A673 (cell line): Measurements from ENCODE around the gene OR9Q1. TPM values are rescaled to one million over a fixed set of nuclear protein-coding genes. Genes with fewer than 3 reads are reported as not detected.

Source experiments
- Bru-seq: library from RNA; stranded (reverse); fragments of 400-500 nt; gene quantifications from one replicate; lab custom pipeline; 2021; lab: Mats Ljungman, UMichigan
- BruChase-seq, 2 experiments: library from RNA; stranded (reverse); fragments of 400-500 nt; gene quantifications; one replicate each; lab custom pipeline; 2021; lab: Mats Ljungman, UMichigan
- BruUV-seq: library from RNA; stranded (reverse); fragments of 400-500 nt; replicated peaks from 2 replicates; lab custom pipeline; 2021; lab: Mats Ljungman, UMichigan
- CTCF ChIA-PET: fragments of 300-600 bp; sonication (Branson Sonifier 250); formaldehyde crosslinking; loops from one replicate; lab custom pipeline; 2022; ENCODE audit warnings: antibody characterized with exemption; lab: Charles Lee
- POLR2A ChIA-PET: fragments of 300-600 bp; sonication (Branson Sonifier 250); formaldehyde crosslinking; loops from one replicate; lab custom pipeline; 2022; ENCODE audit warnings: antibody characterized with exemption; ENCODE audit not compliant: low non-redundant PET; lab: Charles Lee
- DNase-seq: peaks from one replicate; pipeline ENCODE4 v3.0.0-alpha.2; 2015; ENCODE audit warnings: low spot score
- H3K27ac ChIP-seq: fragments of 200-600 bp; sonication (generic); 2 replicates; pipeline ENCODE4 v1.5.1; 2016; ENCODE audit warnings: mixed run types, low read depth, mild to moderate bottlenecking, mixed read lengths, antibody characterized with exemption, low read length; ENCODE audit not compliant: poor library complexity, severe bottlenecking
- H3K27me3 ChIP-seq: fragments of 200-600 bp; sonication (generic); replicated peaks from 2 replicates; pipeline ENCODE4 v1.6.1; 2017; ENCODE audit warnings: mixed run types, low read depth, mild to moderate bottlenecking, mixed read lengths, antibody characterized with exemption, low read length; ENCODE audit not compliant: insufficient read depth, poor library complexity
- H3K36me3 ChIP-seq: fragments of 200-600 bp; sonication (generic); 2 replicates; pipeline ENCODE4 v1.6.1; 2016; ENCODE audit warnings: mixed run types, mild to moderate bottlenecking, mixed read lengths, antibody characterized with exemption, low read length; ENCODE audit not compliant: insufficient read depth, poor library complexity, severe bottlenecking
- H3K4me1 ChIP-seq: fragments of 200-600 bp; sonication (generic); 2 replicates; pipeline ENCODE4 v1.6.1; 2017; ENCODE audit warnings: mixed run types, mild to moderate bottlenecking, mixed read lengths, antibody characterized with exemption, low read length; ENCODE audit not compliant: insufficient read depth, poor library complexity, severe bottlenecking
- H3K4me3 ChIP-seq: fragments of 200-600 bp; sonication (generic); 2 replicates; pipeline ENCODE4 v1.5.1; 2016; ENCODE audit warnings: low read depth, mixed run types, mild to moderate bottlenecking, mixed read lengths, low read length; ENCODE audit not compliant: poor library complexity, severe bottlenecking
- H3K9me3 ChIP-seq: fragments of 200-600 bp; sonication (generic); 2 replicates; pipeline ENCODE4 v1.6.1; 2016; ENCODE audit warnings: mixed run types, low read depth, mild to moderate bottlenecking, mixed read lengths, antibody characterized with exemption, low read length; ENCODE audit not compliant: poor library complexity, severe bottlenecking
- CTCF ChIP-seq: fragments of 300-800, 200-600 bp; sonication (generic); conservative IDR thresholded peaks from 2 replicates; pipeline ENCODE4 v1.5.1; 2017; ENCODE audit warnings: low read depth, mild to moderate bottlenecking, antibody characterized with exemption, low read length, moderate library complexity, mixed read lengths
- EZH2 ChIP-seq: fragments of 200-600 bp; sonication (generic); IDR thresholded peaks from 2 replicates; pipeline ENCODE4 v1.6.1; 2017; ENCODE audit warnings: borderline replicate concordance, low read depth, mild to moderate bottlenecking, mixed read lengths, antibody characterized with exemption, low read length; ENCODE audit not compliant: poor library complexity, severe bottlenecking
- intact Hi-C: fragments of 100-400 bp; cut with micrococcal nuclease; formaldehyde crosslinking; loops from one replicate; pipeline ENCODE4 v1.10.0; 2022; ENCODE audit not compliant: unreplicated experiment
- long read RNA-seq: library from polyadenylated mRNA; stranded (forward); transcript quantifications from one replicate; pipeline ENCODE4 v2.0.0, GENCODE V29; 2022
- total RNA-seq: library from RNA; stranded (reverse); gene quantifications from 2 replicates; pipeline ENCODE4 v1.2.3, GENCODE V29; 2021

OR9Q1 gene
- total RNA-seq (not detected in 2 replicates), Bru-seq, nascent RNA (percentile 4 among the genes with signal in this experiment), BruChase-seq, experiment 1, labeled RNA remaining after a 2-hour chase (percentile 2 among the genes with signal in this experiment), BruChase-seq, experiment 2, labeled RNA remaining after a 6-hour chase (percentile 6 among the genes with signal in this experiment)
- long read RNA-seq = 0 reads

- ChIA-PET CTCF (no interaction called here), POLR2A (no interaction called here)
- no peak for DNase-seq
- intact Hi-C loops = no loop called here
- TF ChIP-seq EZH2 (no peak), CTCF (no peak)
- peaks cover 9% of the 10 kb centered on the region for H3K4me1 ChIP-seq
- no TSS peak for BruUV-seq
- no peak within 1 kb of the TSS for H3K4me3 ChIP-seq
- H3K9me3 ChIP-seq = no peaks in the 10 kb centered on the region
- H3K36me3 ChIP-seq = no peaks in the 10 kb centered on the region
- H3K27me3 ChIP-seq = no peaks in the 10 kb centered on the region
- peak within 1 kb of the TSS; percentile 22 for H3K27ac ChIP-seq
Measured at GRCh38 chr11:58023435-58023931, at the start of gene OR9Q1. Gene OR9Q1, plus strand, starts transcription at chr11:58023881. Its CDS starts 155,564 bp downstream, at chr11:58179445.

GRCh38 chr11:57974132-57974531, 49.5 kb upstream of the OR9Q1 start:
- Histone ChIP-seq H3K36me3 (no peaks in the 10 kb centered on the region), H3K27ac (no peak overlapping the region), H3K9me3 (no peaks in the 10 kb centered on the region), H3K4me1 (no peaks in the 10 kb centered on the region), H3K27me3 (peaks cover 5% of the 10 kb centered on the region), H3K4me3 (no peak overlapping the region)
- POLR2A ChIA-PET = no interaction called here
- no TSS peak for BruUV-seq
- no peak for TF ChIP-seq CTCF
- TF ChIP-seq EZH2 = no peak
- CTCF ChIA-PET = no interaction called here
- DNase-seq = no peak
- intact Hi-C loops = no loop called here

GRCh38 chr11:57974848-57975601, 48.7 kb upstream of the OR9Q1 start:
- TF ChIP-seq CTCF = no peak
- no peak for TF ChIP-seq EZH2
- POLR2A ChIA-PET = no interaction called here
- Histone ChIP-seq H3K9me3 (no peaks in the 10 kb centered on the region), H3K27ac (no peak overlapping the region), H3K4me1 (no peaks in the 10 kb centered on the region), H3K36me3 (no peaks in the 10 kb centered on the region), H3K4me3 (no peak overlapping the region), H3K27me3 (peaks cover 5% of the 10 kb centered on the region)
- DNase-seq = no peak
- CTCF ChIA-PET = no interaction called here
- intact Hi-C loops = no loop called here
- no TSS peak for BruUV-seq
